GM12878 (cell line): ENCODE measurements around the gene FGF1. TPM values are rescaled to one million over a fixed set of nuclear protein-coding genes. Genes with fewer than 3 reads are reported as not detected.

Experiments
- ATAC-seq: fragments of 200-7000 bp; cut with Tn5 transposase; 3 replicates; pipeline ENCODE4 v1.9.1; 2020; ENCODE audit warnings: mild to moderate bottlenecking, moderate library complexity
- BruUV-seq: library from RNA; stranded (reverse); fragments of 400-500 nt; replicated peaks from 2 replicates; lab custom pipeline; 2021; lab: Mats Ljungman, UMichigan
- CTCF ChIA-PET: fragments of 300-600 bp; sonication (Branson Sonifier 250); formaldehyde crosslinking; extraction: SDS; loops from one replicate; lab custom pipeline; 2021; ENCODE audit warnings: inconsistent platforms; lab: Yijun Ruan, JAX
- POLR2A ChIA-PET: fragments of 350-600 bp; formaldehyde crosslinking; extraction: SDS; loops from one replicate; lab custom pipeline; 2021; ENCODE audit warnings: inconsistent platforms; lab: Charles Lee
- RAD21 ChIA-PET: fragments of 300-600 bp; sonication (Branson Sonifier 250); formaldehyde crosslinking; loops from one replicate; lab custom pipeline; 2023; ENCODE audit warnings: antibody characterized with exemption; ENCODE audit not compliant: unreplicated experiment; lab: Charles Lee
- SMC1A ChIA-PET: fragments of 300-600 bp; sonication (Branson Sonifier 250); formaldehyde crosslinking; loops from one replicate; lab custom pipeline; 2023; ENCODE audit not compliant: unreplicated experiment, uncharacterized antibody; lab: Charles Lee
- DNase-seq: peaks from one replicate; pipeline ENCODE4 v3.0.0-alpha.2; 2011; ENCODE audit warnings: low read depth, low spot score
- FAIRE-seq: peaks from 3 replicates; lab custom pipeline; 2011; peaks lifted over from hg19 to GRCh38; lab: Jason Lieb, UNC
- H2AFZ ChIP-seq: 2 replicates; pipeline ENCODE4 v1.6.0; 2011; ENCODE audit warnings: low read depth, low read length, control low read depth; ENCODE audit not compliant: control insufficient read depth
- H3K27ac ChIP-seq: 2 replicates; pipeline ENCODE4 v1.5.1; 2011; ENCODE audit warnings: control low read depth; ENCODE audit not compliant: control insufficient read depth, insufficient read depth
- H3K27me3 ChIP-seq, 2 experiments: replicated peaks in 1 of 2; 2 replicates each; pipeline versions ENCODE4 v1.6.0 to v1.6.1; 2011; ENCODE audit warnings: low read length in 1 of 2; ENCODE audit not compliant: control insufficient read depth in 2 of 2, insufficient read depth in 2 of 2
- H3K36me3 ChIP-seq, 2 experiments: 2 replicates each; pipeline ENCODE4 v1.5.1; 2011; ENCODE audit warnings: low read length in 1 of 2; ENCODE audit not compliant: control insufficient read depth in 2 of 2, insufficient read depth in 2 of 2
- H3K4me1 ChIP-seq: 2 replicates; pipeline ENCODE4 v1.6.1; 2011; ENCODE audit warnings: mild to moderate bottlenecking, low read length, moderate library complexity, mixed read lengths; ENCODE audit not compliant: control insufficient read depth, insufficient read depth
- H3K4me2 ChIP-seq: 2 replicates; pipeline ENCODE4 v1.6.0; 2011; ENCODE audit warnings: control low read depth; ENCODE audit not compliant: control insufficient read depth, insufficient read depth
- H3K4me3 ChIP-seq: fragments of 200-600 bp; sonication (generic); 2 replicates; pipeline ENCODE4 v1.5.1; 2016
- H3K79me2 ChIP-seq: 2 replicates; pipeline ENCODE4 v1.6.0; 2011; ENCODE audit warnings: low read length; ENCODE audit not compliant: control insufficient read depth, insufficient read depth
- H3K9ac ChIP-seq: 2 replicates; pipeline ENCODE4 v1.8.0; 2011; ENCODE audit warnings: low read length, control low read depth, mixed read lengths; ENCODE audit not compliant: control insufficient read depth, insufficient read depth
- H3K9me3 ChIP-seq: replicated peaks from 3 replicates; pipeline ENCODE4 v1.5.1; 2011; ENCODE audit warnings: mild to moderate bottlenecking, low read length; ENCODE audit not compliant: control insufficient read depth, insufficient read depth
- H4K20me1 ChIP-seq: 2 replicates; pipeline ENCODE4 v1.6.0; 2011; ENCODE audit not compliant: control insufficient read depth, insufficient read depth
- ATF7 ChIP-seq: fragments of 450-650 bp; IDR thresholded peaks from 2 replicates; pipeline ENCODE4 v1.6.1; 2016; ENCODE audit warnings: low read depth, mild to moderate bottlenecking
- CBX3 ChIP-seq: fragments of 200-600 bp; sonication (generic); IDR thresholded peaks from 2 replicates; pipeline ENCODE4 v1.6.1; 2016; ENCODE audit warnings: low read depth, borderline replicate concordance
- CBX5 ChIP-seq: sonication (generic); IDR thresholded peaks from 2 replicates; pipeline ENCODE4 v1.6.1; 2016; ENCODE audit warnings: low read depth, moderate library complexity, mild to moderate bottlenecking, inconsistent platforms
- CEBPB ChIP-seq, 2 experiments: fragments of 150-350 bp in 1 of 2; IDR thresholded peaks; 2 replicates each; pipeline ENCODE4 v1.6.1; 2012 to 2014; ENCODE audit warnings: low read depth in 2 of 2, low read length in 2 of 2, borderline replicate concordance in 1 of 2, inconsistent platforms in 1 of 2
- CREM ChIP-seq: IDR thresholded peaks from 2 replicates; pipeline ENCODE4 v1.6.1; 2014; ENCODE audit warnings: antibody characterized with exemption, low read depth
- FOXK2 ChIP-seq: fragments of 450-650 bp; IDR thresholded peaks from 2 replicates; pipeline ENCODE4 v1.6.1; 2017; ENCODE audit warnings: mild to moderate bottlenecking, moderate library complexity
- GABPA ChIP-seq: IDR thresholded peaks from 2 replicates; pipeline ENCODE4 v1.6.1; 2014; ENCODE audit warnings: antibody characterized with exemption, low read depth, mild to moderate bottlenecking, inconsistent platforms
- POLR2AphosphoS5 ChIP-seq: IDR thresholded peaks from 2 replicates; pipeline ENCODE4 v1.6.1; 2011; ENCODE audit warnings: mild to moderate bottlenecking, low read length, inconsistent platforms
- SPI1 ChIP-seq: IDR thresholded peaks from 2 replicates; pipeline ENCODE4 v1.6.1; 2011; ENCODE audit warnings: low read depth, mild to moderate bottlenecking, low read length, moderate library complexity, borderline replicate concordance; ENCODE audit not compliant: insufficient read depth
- TARDBP ChIP-seq: IDR thresholded peaks from 2 replicates; pipeline ENCODE4 v1.6.1; 2016; ENCODE audit warnings: borderline replicate concordance
- ZNF207 ChIP-seq: fragments of 450-650 bp; IDR thresholded peaks from 2 replicates; pipeline ENCODE4 v1.6.1; 2014; ENCODE audit warnings: antibody characterized with exemption, mild to moderate bottlenecking, borderline replicate concordance
- ZZZ3 ChIP-seq: IDR thresholded peaks from 2 replicates; pipeline ENCODE4 v1.6.1; 2011; ENCODE audit warnings: low read depth; ENCODE audit not compliant: control insufficient read depth, insufficient read length
- WGBS: methylation state at CpG from one replicate; pipeline ENCODE4 v1.1.6; 2016; ENCODE audit warnings: low lambda C conversion rate; ENCODE audit not compliant: insufficient replicate concordance, insufficient coverage; ENCODE audit errors: missing lambda C conversion rate; 5-methylcytosine and 5-hydroxymethylcytosine counted together
- in situ Hi-C: fragments of 300-500 bp; cut with MboI; formaldehyde crosslinking; loops from 9 replicates; pipeline ENCODE4 v1.14.3; 2018; ENCODE audit warnings: mixed read lengths
- intact Hi-C: fragments of 100-400 bp; cut with micrococcal nuclease; formaldehyde crosslinking; loops from one replicate; pipeline ENCODE4 v1.14.2; 2022; ENCODE audit not compliant: unreplicated experiment
- polyA plus RNA-seq, 11 experiments: library from polyadenylated mRNA; depleted of rRNA in 4 of 11; unstranded in 6 of 11; stranded (reverse) in 5 of 11; fragments of >200 nt; fragmentation: Nextera tagmentation in 4 of 11; fragmentation: Illumina TruSeq in 1 of 11; extraction: Ambion mirVana in 4 of 11; extraction: Trizol in 1 of 11; gene quantifications; 1 replicate in 1 of 11; 2 replicates in 10 of 11; pipeline versions ENCODE4 v1.2.1 to v1.2.3, GENCODE V29; 2011 to 2016; ENCODE audit warnings: inconsistent platforms in 2 of 11, missing spikeins in 2 of 11, low read depth in 1 of 11
- total RNA-seq, 4 experiments: library from RNA; depleted of rRNA in 3 of 4; stranded (reverse); fragments of >200 nt in 3 of 4; fragmentation: Illumina TruSeq in 1 of 4; extraction: Trizol in 1 of 4; gene quantifications; 2 replicates each; pipeline versions ENCODE4 v1.2.1 to v1.2.3, GENCODE V29; 2013 to 2021
- TF ChIP-seq, protein P1 (sequence below): fragments of 450-650 bp; formaldehyde crosslinking; IDR thresholded peaks from 2 replicates; pipeline ENCODE4 v1.4.0; 2020; ENCODE audit warnings: mild to moderate bottlenecking, moderate library complexity
- TF ChIP-seq, protein P2 (sequence below): IDR thresholded peaks from 2 replicates; pipeline ENCODE4 v1.6.1; 2011; ENCODE audit warnings: low read depth, low read length, improper control_type of control experiment, borderline replicate concordance

The FGF1 gene
- total and polyA plus RNA-seq, 10 of the 15 experiments (the other 5 are each of a cell fraction or from before 2014, with no cell fraction given): not detected

DNA sequence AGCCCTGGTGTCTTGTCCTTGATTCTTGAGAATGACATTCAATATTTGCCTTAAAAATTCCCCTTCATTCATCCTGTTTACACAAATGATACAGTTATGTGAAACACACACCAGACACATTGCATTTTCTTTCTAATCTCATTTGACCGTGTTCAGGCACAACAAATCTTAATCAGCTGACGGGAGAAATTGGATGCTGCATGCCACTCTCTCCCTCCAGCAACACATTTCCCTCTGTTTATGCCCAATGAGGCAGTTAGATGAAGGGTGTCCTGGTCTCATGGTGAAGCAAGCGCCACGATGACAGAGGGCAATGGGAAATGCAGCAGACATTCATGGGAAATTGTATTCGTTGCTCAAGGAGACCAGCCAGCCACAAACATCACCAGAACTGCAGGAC, 3.2 kb upstream of the FGF1 start:
- FAIRE-seq: no peak
- POLR2A ChIA-PET: no interaction called here
- in situ Hi-C loops: no loop called here

More for the DNA sequence above, 3.2 kb upstream of the FGF1 start:
- Histone ChIP-seq H3K9me3 (no peaks in the 10 kb centered on the region), H3K4me2 (no peak overlapping the region), H3K4me1 (no peaks in the 10 kb centered on the region), H3K27ac (no peak overlapping the region), H2AFZ (no peak overlapping the region), H3K27me3 (no peaks in the 10 kb centered on the region; a peak in 2 of 4 replicates), H3K4me3 (no peak overlapping the region), H3K9ac (no peak overlapping the region), H3K79me2 (no peaks in the 10 kb centered on the region), H4K20me1 (no peaks in the 10 kb centered on the region), H3K36me3 (no peaks in the 10 kb centered on the region)
- WGBS: 51% methylated on average over 5 of the region's 5 CpGs
- intact Hi-C loops: no loop called here
- RAD21 ChIA-PET: no interaction called here
- no TSS peak for BruUV-seq
- DNase-seq (no peak), ATAC-seq (no peak)
- no peak for TF ChIP-seq CBX3
- no peak for TF ChIP-seq GABPA
- TF ChIP-seq, protein P1, sequence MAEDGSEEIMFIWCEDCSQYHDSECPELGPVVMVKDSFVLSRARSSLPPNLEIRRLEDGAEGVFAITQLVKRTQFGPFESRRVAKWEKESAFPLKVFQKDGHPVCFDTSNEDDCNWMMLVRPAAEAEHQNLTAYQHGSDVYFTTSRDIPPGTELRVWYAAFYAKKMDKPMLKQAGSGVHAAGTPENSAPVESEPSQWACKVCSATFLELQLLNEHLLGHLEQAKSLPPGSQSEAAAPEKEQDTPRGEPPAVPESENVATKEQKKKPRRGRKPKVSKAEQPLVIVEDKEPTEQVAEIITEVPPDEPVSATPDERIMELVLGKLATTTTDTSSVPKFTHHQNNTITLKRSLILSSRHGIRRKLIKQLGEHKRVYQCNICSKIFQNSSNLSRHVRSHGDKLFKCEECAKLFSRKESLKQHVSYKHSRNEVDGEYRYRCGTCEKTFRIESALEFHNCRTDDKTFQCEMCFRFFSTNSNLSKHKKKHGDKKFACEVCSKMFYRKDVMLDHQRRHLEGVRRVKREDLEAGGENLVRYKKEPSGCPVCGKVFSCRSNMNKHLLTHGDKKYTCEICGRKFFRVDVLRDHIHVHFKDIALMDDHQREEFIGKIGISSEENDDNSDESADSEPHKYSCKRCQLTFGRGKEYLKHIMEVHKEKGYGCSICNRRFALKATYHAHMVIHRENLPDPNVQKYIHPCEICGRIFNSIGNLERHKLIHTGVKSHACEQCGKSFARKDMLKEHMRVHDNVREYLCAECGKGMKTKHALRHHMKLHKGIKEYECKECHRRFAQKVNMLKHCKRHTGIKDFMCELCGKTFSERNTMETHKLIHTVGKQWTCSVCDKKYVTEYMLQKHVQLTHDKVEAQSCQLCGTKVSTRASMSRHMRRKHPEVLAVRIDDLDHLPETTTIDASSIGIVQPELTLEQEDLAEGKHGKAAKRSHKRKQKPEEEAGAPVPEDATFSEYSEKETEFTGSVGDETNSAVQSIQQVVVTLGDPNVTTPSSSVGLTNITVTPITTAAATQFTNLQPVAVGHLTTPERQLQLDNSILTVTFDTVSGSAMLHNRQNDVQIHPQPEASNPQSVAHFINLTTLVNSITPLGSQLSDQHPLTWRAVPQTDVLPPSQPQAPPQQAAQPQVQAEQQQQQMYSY: no peak
- TF ChIP-seq CREM: no peak
- no peak for TF ChIP-seq ATF7
- TF ChIP-seq ZNF207: no peak
- TF ChIP-seq CEBPB (IDR thresholded peaks at IDR 0.05; ENCODE audit: borderline replicate concordance in 1 of 2, low read depth in 2 of 2, low read length in 2 of 2): no peak
- TF ChIP-seq SPI1: no peak
- TF ChIP-seq TARDBP: no peak
- TF ChIP-seq FOXK2: no peak
- TF ChIP-seq POLR2AphosphoS5: no peak
- no peak for TF ChIP-seq CBX5
- TF ChIP-seq ZZZ3: no peak
- TF ChIP-seq, protein P2, sequence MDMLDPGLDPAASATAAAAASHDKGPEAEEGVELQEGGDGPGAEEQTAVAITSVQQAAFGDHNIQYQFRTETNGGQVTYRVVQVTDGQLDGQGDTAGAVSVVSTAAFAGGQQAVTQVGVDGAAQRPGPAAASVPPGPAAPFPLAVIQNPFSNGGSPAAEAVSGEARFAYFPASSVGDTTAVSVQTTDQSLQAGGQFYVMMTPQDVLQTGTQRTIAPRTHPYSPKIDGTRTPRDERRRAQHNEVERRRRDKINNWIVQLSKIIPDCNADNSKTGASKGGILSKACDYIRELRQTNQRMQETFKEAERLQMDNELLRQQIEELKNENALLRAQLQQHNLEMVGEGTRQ: no peak
- CTCF ChIA-PET: no interaction called here
- SMC1A ChIA-PET: interaction anchor here (1.4 kb wide), 1 partner anchor 19 kb away, joined by 3 read pairs; no protein-coding TSS in a partner anchor
